Effector CD8-positive, alpha-beta T cell (primary cell): ENCODE results near the gene KRTAP5-2.
"Not testable (repeated sequence)": the region's sequence is repeated elsewhere in the genome, so short reads cannot be mapped to it uniquely, and the experiment has no call there.

Experiments
- DNase-seq: peaks from one replicate; lab custom pipeline; 2025; lab: John Stamatoyannopoulos, UW

The KRTAP5-2 gene

DNA sequence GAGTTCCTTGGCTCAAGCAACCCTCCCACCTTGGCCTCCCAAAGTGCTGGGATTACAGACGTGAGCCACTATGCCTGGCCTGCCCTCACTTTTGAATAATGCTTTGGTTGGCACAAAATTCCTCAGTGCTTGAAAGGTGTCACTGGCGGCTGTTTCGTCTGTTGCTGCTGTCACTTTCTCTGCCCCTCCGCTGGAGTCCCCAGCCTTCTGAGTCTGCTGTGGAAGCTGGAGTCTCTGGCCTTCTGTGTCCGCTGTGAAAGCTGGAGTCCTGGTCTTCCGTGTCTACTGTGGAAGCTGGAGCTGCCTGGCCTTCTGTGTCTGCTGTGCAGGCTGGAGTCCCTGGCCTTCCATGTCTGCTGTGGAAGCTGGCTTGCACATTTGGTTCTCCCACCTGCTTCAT is 8.1 kb downstream of the KRTAP5-2 start:
- DNase-seq = no peak

DNA sequence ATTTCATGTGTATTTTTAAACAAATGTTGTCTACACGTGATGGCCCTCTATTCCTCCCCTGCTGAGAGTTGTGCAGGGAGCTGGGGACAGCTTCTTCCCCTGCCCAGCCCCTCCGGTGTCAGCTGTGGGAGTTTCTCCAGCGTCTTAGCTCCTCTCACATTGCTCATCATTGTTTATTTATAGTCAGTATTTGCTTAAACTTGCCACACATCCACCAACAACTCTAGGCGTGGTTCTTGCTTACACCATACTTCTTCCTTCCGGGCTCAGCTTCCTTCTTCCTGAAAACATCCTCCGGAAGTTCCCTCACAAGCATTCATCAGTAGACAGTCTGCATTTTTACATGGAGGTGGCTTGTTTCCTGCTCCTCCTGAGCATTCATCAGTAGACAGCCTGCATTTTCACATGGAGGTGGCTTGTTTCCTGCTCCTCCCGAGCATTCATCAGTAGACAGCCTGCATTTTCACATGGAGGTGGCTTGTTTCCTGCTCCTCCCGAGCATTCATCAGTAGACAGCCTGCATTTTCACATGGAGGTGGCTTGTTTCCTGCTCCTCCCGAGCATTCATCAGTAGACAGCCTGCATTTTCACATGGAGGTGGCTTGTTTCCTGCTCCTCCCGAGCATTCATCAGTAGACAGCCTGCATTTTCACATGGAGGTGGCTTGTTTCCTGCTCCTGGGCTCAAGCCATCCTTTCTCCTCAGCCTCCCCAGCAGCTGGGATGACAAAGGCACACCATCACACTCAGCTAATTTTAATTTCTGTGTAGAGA is 8.7 kb downstream of the KRTAP5-2 start:
- DNase-seq = not testable (repeated sequence)

DNA sequence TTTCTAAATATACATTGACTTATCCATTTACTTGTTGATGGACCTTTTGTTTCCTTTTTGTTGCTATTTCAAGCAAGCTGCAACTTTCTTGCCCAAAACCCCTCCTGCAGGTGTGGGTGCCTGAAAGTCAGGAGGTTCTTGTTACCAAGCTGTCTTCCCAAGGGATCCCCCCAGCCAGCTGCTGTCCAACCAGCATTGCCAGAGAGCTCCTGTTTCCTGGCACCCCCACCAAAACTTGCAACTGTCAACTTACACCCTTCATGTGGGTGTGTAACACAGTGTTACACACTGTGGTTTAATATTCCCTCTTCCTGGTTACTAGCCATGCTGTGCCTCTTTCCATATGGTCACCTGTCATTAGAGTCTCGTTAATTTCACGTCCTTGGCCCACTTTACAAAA is 11.4 kb downstream of the KRTAP5-2 start:
- DNase-seq = no peak

GRCh38 chr11:1584661-1585370 is 13.3 kb downstream of the KRTAP5-2 start, which contains the start of gene KRTAP5-1:
KRTAP5-1 (minus strand) TSS chr11:1585283; CDS start chr11:1585249, 34 bp downstream.
- DNase-seq = not testable (repeated sequence)

- not testable (repeated sequence) for DNase-seq
Measured at GRCh38 chr11:1582909-1583308, 15.2 kb downstream of the KRTAP5-2 start.

DNA sequence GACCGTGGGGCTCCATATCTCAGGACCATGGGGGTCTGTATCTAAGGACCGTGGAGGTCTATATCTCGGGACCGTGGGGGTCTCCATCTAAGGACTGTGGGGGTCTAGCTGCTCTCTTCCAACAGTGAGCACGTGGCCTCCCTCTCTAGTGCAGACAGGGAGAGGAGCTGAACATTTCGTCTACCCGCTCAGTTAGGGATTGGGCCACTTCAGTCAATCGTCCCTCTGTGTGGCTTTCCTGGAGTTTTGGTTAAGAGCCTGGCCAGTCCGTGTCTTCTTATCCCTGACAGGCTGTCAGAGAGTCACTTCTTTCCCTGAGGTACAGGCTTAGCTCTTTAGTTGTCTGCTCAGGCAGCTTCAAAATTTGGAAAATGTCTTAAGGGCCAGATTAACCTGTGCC is 16.1 kb downstream of the KRTAP5-2 start:
- DNase-seq = no peak

GRCh38 chr11:1576825-1577224 is 21.3 kb downstream of the KRTAP5-2 start:
- no peak for DNase-seq

GRCh38 chr11:1575756-1576155 is 22.3 kb downstream of the KRTAP5-2 start:
- not testable (repeated sequence) for DNase-seq

- no peak for DNase-seq
Measured at GRCh38 chr11:1574933-1575242, 23.2 kb downstream of the KRTAP5-2 start.

DNA sequence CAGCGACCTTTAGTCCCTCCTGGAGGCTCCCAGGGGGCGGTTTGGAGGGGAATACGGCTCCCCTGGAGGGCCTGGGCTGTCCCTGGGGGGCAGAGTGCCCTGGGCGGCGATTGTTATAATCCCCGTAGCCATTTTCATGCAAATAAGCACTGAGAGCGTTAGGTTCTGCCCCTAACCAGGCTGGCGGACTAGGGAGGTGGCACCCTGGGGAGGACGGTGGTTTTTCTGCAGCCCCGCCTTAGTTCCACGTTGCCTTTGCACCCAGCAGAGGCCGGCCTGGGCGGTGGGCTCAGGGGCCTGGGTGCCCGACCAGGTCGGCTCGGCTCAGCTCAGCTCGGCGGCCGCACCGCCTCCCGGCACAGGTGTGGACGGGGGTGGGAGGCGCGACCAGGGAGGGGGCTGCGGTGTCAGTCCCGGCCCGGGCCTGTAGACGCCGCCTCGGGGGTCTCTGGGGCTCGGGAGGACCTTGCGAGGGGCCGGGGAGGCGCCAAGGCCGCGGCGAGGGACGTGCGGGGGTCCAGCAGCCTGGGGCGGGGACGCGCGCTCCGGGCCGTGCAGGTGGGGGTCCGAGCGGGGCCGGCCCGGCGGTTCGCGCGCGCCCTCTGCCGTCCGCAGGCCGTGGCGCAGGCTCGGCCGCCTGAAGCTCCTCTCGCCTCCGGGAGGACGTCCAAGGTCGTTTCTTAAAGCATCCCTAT is 23.7 kb downstream of the KRTAP5-2 start:
- DNase-seq = peak; percentile 29

DNA sequence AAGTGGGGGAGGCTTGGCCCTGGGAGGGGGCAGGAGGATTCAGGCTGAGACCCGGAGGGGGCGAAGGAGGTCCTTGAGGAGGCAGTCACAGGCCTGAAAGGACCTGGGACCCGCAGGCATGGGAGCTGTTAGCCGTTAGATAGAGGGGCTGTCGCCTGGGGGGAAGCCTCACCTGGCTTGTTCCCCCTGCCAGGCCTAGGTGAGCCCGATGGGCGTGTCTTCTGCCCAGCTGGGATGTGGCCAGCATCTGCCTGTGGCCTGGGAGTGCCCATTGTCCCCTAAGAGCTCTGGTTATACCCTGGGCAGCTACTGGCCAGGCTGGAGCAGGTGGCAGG is 24.2 kb downstream of the KRTAP5-2 start:
- DNase-seq = no peak

GRCh38 chr11:1573077-1573902 is 24.8 kb downstream of the KRTAP5-2 start:
- no peak for DNase-seq

DNA sequence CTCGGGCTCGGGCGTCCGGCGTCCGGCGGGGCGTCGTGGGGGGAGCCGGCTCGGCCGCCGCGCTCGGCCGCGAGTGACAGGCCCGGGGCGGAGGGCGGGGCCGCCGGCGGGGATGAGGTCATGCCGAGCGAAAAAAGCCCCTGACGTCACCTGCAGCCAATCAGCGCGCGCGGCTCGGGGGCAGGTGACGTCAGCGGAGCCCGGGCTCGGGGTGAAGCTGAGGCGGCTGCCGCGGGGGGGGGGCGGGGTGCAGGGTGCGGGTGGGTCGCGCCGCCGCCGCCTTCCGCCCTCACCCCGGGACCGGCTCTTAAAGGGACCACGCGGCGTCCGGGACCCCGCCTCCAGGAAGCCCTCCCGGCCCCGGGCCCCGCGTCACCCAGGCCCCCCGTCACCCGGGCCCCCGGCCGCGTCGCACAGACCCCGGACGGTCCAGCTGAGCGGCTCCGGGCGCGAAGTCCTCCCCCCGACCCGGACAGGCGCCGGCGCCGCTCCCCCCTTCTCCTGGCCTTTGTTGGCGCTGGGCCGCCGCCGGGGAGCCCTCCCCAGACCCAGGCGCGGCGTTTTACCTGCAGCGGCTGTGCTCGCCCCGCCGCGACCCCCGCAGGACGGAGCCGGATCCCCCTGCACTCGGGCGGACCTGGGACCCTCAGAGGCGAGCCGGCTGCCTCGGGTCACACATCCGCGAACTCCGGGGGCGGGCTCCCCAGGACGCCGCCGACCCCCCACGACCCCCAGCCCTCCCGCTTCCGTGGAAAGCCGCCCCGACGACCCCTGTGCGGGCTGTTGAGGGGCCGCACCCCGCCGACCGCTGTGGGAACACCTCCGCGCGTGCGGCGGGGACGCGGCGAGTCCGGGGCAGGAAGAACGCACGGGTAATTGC is 25.7 kb downstream of the KRTAP5-2 start, which contains the start of gene DUSP8:
TSS of gene DUSP8 (minus strand) at position 75 of the 880 bp plus-strand sequence. CDS start 6,445 bp downstream, outside the sequence.
- peak; percentile 94 for DNase-seq

DNA sequence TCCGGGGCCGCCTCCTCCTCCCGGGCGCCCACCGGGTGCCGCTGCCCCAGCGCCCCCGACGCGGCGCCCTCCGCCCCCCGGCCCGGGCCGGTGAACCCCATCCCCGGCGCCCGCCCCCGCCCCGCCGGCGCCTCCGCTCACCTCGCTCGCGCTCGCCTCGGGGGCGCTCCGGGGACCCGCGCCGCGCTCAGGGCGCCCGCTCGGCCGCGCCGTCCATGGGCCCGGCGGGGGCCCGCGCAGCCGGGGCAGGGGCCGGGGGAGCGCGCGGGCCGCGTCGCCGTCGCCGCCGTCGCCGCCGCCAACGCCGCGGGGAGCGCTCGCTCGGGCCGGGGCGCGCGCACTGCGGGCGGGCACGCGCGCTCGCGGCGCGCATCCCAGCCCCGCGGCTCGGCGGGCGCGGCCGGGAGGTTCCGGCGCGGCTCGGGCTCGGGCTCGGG is 26.3 kb downstream of the KRTAP5-2 start:
- no peak for DNase-seq

GRCh38 chr11:1570896-1571759 is 27.0 kb downstream of the KRTAP5-2 start:
- no peak for DNase-seq

DNA sequence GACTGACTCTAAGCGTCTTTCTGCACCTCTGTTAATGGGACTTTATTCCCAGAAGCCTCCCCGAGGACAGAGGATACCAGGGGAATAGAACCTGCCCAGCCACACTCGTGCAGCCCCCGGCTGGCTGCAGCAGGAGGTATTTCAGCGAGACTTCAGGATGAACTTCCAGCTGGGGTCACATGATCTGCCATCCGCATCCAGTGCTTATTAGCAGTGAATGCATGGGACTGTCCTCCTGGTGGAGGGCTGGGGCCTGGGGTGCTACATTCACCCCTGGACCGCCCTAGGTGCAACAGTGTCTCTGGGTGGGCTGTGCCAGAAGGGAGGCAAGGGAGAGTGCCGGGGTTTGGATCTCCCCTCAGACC is 27.6 kb downstream of the KRTAP5-2 start:
- no peak for DNase-seq

DNA sequence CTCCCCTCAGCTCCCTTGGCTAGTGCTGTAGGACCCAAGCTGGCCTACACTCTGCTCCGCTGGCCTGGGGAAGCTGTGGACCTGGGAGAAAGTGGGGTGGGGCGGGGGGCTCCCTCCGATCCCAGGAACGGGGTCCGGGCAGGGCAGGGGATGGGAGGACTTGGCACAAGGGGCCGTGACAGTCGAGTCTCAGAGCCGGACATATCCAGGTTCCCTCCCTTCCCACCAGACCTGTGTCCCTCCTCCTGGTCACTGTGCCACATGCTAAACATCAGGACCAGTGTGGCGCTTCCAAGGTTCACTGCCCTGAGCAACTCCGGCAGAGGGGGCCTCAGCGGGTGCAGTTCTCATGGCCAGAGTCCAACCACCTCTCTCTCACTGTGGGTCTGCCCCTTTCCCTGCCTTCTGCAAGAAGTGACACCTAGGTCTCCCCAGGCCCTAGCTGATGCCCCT is 28.1 kb downstream of the KRTAP5-2 start:
- no peak for DNase-seq

GRCh38 chr11:1569251-1569780 is 28.8 kb downstream of the KRTAP5-2 start:
- no peak for DNase-seq

- peak; percentile 41 for DNase-seq
Measured at GRCh38 chr11:1568441-1568911, 29.6 kb downstream of the KRTAP5-2 start.
